HG03025 (cell line): ENCODE results near the gene PTPN9.
A peak's percentile ranks its signal among the peaks of the same experiment; 100 is the strongest.
"Not testable (repeated sequence)": the region's sequence is repeated elsewhere in the genome, so short reads cannot be mapped to it uniquely, and the experiment has no call there.

Source experiments
- ATAC-seq: cut with Tn5 transposase; IDR thresholded peaks from one replicate; pipeline ENCODE4 v1.9.1; 2021; ENCODE audit warnings: mild to moderate bottlenecking, moderate library complexity; ENCODE audit not compliant: unreplicated experiment, low FRiP score

Gene PTPN9

GRCh38 chr15:75455424-75455981 lies 123.6 kb downstream of the PTPN9 start:
- no peak for ATAC-seq

GRCh38 chr15:75454471-75455378 lies 124.4 kb downstream of the PTPN9 start:
- no peak for ATAC-seq

- peak; percentile 35 for ATAC-seq
Observed at GRCh38 chr15:75453703-75454470, 125.2 kb downstream of the PTPN9 start.

- ATAC-seq, result no peak
Observed at GRCh38 chr15:75452865-75453702, 126.0 kb downstream of the PTPN9 start.

GRCh38 chr15:75452364-75452864 lies 126.7 kb downstream of the PTPN9 start:
- ATAC-seq, result no peak

GRCh38 chr15:75451674-75452363 lies 127.3 kb downstream of the PTPN9 start, which contains the start of gene SIN3A:
Gene SIN3A, minus strand, starts transcription at chr15:75451690. Its CDS starts 21,315 bp downstream, at chr15:75430375.
- ATAC-seq, result peak; percentile 32

GRCh38 chr15:75451202-75451673 lies 127.9 kb downstream of the PTPN9 start:
- no peak for ATAC-seq

- ATAC-seq, result no peak
Observed at GRCh38 chr15:75450307-75451201, 128.6 kb downstream of the PTPN9 start.

GRCh38 chr15:75449585-75450306 lies 129.4 kb downstream of the PTPN9 start:
- no peak for ATAC-seq

GRCh38 chr15:75448171-75448570 lies 130.9 kb downstream of the PTPN9 start:
- not testable (repeated sequence) for ATAC-seq

- no peak for ATAC-seq
Observed at GRCh38 chr15:75446151-75446550, 133.0 kb downstream of the PTPN9 start.

- ATAC-seq, result not testable (repeated sequence)
Observed at GRCh38 chr15:75445324-75445723, 133.8 kb downstream of the PTPN9 start.

- ATAC-seq, result not testable (repeated sequence)
Observed at GRCh38 chr15:75443972-75444453, 135.1 kb downstream of the PTPN9 start.

GRCh38 chr15:75437721-75438120 lies 141.4 kb downstream of the PTPN9 start:
- ATAC-seq, result no peak

- ATAC-seq, result no peak
Observed at GRCh38 chr15:75436881-75437280, 142.2 kb downstream of the PTPN9 start.

- no peak for ATAC-seq
Observed at GRCh38 chr15:75431682-75432081, 147.4 kb downstream of the PTPN9 start.

- ATAC-seq, result no peak
Observed at GRCh38 chr15:75431270-75431669, 147.8 kb downstream of the PTPN9 start.
